NCI-H2196 treated with DMSO at 0.1 percent for 48 hours (cell line): ENCODE results near the gene GLRX.
"Not testable (repeated sequence)": the region's sequence is repeated elsewhere in the genome, so short reads cannot be mapped to it uniquely, and the experiment has no call there.

Source experiments
- DNase-seq: peaks from one replicate; lab custom pipeline; 2025; ENCODE audit not compliant: unreplicated experiment; lab: John Stamatoyannopoulos, UW

GLRX gene

GRCh38 chr5:95852567-95852966 lies 30.0 kb upstream of the GLRX start:
- DNase-seq = no peak

- DNase-seq = not testable (repeated sequence)
These were observed 28.6 kb upstream of the GLRX start for GRCh38 chr5:95851141-95851540.

DNA sequence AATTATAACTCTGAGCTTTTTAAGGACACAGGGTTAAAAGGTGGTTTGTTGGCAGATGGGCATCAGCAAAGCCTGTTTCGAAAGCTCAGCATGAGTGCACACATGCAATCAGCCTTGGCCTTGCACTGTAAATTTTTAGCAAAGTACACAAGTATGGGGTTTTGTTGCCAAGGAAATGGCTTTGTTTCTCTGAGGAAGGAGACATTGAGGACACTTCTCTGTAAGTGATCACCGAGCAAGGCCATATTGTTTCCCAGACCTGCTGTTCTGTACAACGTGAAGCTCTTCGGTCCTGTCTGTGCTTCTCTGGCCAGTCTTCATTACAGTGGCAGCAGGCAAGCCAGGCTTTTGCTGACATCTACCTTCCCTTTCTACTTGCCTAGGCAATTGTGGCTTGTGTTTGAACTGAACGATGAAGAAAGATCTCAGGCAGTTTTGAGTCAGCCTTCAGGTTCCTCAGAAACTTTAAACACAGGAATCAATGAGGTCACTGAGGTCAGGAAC lies 27.9 kb upstream of the GLRX start:
- no peak for DNase-seq

DNA sequence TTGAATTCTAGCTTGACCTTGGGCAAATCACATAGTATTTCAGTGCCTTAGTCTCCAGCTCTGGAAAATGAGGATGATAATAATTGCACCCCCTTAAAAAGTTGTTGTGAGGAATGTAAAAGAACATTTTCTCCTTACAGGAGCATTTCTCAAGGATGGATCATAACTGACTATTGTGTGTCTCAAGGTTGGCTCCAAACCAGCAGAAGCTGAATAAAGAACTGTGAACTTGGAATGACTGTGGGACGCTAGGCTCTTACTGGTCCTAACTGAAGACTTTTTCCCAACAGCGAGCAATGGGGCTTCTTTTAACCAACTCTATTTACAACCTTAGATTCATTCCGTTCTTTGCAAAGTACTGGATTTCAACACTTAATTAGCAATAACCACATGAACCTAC lies 26.2 kb upstream of the GLRX start:
- DNase-seq = no peak

DNA sequence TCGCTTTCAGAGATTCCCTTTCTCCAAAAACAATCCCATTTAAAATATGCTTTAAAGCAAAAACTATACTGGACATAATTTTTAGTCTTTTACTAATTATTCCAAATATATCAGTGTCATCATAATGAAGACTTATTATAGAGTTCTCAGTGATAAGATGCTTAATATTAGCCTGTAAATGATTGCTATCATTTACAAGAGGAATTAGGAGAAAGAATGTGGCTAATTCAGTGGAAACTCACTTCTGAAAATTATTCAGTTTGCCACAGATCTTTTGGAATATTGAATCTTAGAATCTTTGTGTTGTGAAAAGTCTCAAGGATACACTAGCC lies 24.7 kb upstream of the GLRX start:
- DNase-seq = no peak

DNA sequence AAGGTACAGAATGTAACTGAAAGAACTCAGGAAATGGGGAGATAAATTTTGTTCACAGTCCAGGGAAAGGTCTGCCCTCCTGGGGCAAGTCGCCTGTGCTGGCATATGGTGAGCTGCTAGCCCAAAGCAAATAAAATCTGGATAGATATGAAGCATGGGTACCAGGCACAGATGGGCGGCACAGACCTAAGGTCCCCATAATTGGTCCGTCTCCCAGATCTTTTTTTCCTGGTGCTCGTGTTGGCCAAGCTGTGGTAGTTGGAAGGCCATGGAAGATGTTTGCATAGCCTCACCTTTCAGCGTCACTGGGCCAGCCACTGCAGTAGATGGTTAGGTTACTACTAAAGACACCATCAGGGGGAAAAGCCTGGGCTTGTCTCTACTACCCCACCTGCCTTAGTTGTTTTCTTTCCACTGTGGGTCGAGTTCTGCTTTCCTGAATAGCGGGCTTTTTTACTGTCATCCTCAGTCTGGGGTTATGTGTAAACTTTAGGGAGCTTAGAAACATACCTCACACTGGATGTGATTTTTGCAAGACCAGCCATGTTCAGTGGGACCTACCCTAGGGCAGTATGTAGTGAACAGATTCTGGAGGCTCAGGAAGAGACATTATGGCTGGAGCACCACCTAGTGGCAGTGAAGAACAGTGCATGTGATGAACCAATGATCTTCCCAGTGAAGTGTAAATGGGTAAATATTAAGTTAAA lies 24.2 kb upstream of the GLRX start:
- DNase-seq = peak; percentile 9

GRCh38 chr5:95845391-95845790 lies 22.9 kb upstream of the GLRX start:
- DNase-seq = no peak

GRCh38 chr5:95843733-95844223 lies 21.3 kb upstream of the GLRX start:
- no peak for DNase-seq

GRCh38 chr5:95842854-95843544 lies 20.5 kb upstream of the GLRX start:
- no peak for DNase-seq

DNA sequence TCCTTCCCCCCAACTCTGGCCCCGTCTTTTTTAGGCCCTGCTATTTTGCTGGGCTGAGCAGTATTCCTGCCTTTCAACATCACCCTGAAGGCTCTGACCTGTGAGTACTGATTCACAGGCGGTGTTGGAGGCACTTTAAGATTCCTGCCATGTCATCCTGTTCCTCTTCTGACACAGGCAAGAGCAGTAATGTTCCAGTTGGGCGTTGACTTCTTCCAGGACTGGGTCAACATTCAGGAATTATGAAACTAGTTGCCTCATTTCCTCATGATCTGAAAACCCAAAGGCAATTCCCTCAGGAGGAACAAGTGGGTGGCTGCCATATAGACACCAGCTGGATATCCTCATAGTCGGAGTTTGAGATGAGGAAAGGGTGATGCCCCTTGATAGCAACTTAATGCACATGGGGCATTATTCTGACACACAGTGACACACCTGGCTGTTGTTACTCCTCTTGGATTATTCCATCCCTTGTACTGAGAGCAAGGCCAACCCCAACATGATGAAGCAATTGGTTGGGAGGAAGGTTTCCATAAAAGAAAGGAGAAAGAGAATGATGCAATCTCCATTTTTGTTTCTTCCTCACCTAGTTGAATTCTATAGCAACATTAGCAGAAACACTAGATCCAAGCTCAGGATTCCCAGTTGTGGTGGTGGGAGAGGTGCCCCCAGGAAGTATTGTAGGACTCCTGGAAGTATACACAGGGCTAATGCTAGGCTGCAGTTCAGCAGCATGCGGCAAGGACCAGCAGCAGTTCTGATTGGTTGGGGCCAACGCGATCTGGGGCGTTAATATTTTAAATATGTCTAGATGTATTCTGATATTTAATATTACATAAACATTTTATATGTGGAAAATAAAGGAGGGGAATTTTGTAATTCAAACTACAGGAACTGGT lies 19.6 kb upstream of the GLRX start:
- no peak for DNase-seq

- DNase-seq = no peak
These were observed 18.6 kb upstream of the GLRX start for GRCh38 chr5:95840956-95841705.

- DNase-seq = no peak
These were observed 17.1 kb upstream of the GLRX start for GRCh38 chr5:95839658-95840057.

- DNase-seq = no peak
These were observed 16.0 kb upstream of the GLRX start for GRCh38 chr5:95838556-95838955.

DNA sequence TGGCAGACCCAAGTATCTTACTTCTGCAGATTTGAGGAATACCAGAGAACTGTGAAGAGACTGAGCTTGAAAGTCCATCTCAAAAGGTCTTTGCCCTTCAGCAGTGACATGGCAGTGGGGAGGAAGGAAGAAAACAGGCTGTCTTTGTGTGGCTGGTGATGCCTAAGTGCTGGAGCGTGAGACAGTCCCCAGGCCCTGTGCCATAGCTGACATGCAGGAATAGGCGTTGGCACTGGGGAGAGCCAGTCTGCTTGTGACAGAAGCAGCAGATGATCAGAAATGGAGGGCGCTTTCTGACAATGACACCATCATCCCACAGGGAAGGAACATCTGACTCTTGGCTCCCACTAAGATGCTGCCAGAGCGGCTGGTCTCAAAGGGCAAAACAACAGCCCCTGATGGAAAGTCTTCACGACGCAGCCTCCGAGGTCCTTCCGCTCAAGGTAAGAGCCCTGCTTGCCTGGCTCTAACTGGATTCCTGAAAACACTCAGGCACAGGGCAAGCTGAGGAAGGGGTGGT lies 15.5 kb upstream of the GLRX start:
- DNase-seq = no peak

DNA sequence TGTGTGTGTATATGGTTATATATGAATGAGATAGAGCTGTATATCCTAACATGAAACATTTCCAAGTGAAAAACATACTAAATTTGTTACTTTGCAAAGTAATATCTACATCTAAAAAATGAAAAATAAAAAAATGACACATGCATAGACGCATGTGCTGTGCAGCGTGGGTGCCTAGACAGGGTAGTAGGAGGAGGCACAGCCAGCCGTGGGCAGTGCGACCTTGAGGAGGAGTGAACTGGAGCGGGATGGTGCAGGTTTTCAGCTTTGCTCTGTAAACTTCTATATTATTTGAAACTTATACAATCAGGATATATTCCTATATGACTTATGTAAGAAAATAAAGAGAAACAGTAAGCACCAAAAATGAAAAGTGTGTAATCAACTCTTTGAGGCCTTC lies 15.0 kb upstream of the GLRX start:
- DNase-seq = no peak

DNA sequence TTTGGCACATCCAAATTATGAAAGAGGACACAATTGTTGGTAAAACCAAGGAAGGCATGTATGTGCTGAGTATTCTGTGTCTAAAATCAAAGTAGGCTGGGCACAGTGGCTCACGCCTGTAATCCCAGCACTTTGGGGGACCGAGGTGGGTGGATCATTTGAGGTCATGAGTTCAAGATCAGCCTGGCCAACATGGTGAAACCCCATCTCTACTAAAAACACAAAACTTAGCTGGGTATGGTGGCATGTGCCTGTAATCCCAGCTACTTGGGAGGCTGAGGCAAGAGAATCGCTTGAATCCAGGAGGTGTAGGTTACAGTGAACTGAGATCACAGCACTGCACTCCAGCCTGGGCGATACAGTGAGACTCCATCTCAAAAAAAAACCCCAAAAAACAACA lies 14.4 kb upstream of the GLRX start:
- DNase-seq = not testable (repeated sequence)

- DNase-seq = no peak
These were observed 14.0 kb upstream of the GLRX start for GRCh38 chr5:95836544-95836943.

- no peak for DNase-seq
These were observed 13.3 kb upstream of the GLRX start for GRCh38 chr5:95835682-95836385.

- no peak for DNase-seq
These were observed 10.1 kb upstream of the GLRX start for GRCh38 chr5:95832664-95833063.

DNA sequence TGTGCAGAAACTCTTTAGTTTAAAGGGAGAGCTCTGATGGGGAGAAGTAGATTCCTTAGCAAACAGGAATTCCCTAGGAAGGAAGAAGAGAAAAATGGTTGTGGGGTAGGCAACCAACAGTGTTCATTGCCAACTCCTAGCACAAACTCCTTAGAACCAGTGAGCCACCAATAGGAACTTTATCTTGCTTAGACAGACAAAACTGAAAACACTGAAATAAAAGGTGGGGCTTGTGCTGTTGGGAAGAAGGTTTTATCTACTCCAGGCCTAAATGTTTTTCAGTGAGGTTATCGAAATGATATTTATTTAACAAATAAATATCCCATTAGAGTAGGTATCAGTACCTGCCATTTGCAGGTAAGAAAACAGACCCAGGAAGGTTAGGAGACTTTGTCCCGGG lies 7.7 kb upstream of the GLRX start:
- no peak for DNase-seq
